Posterior vena cava (tissue), 2 donors: ENCODE results near the gene MORF4L2. TPM values are rescaled to one million over a fixed set of nuclear protein-coding genes. Genes with fewer than 3 reads are reported as not detected.

Experiments
- DNase-seq: peaks from one replicate; pipeline ENCODE4 v3.0.0-alpha.2; 2020; ENCODE audit warnings: low spot score
- intact Hi-C, 2 donors: fragments of 100-400 bp; cut with DNase I; formaldehyde crosslinking; loops; one replicate each; pipeline versions ENCODE4 v1.14.1 to v1.14.2; 2022 to 2023
- long read RNA-seq, 2 donors: library from polyadenylated mRNA; unstranded; transcript quantifications; one replicate each; pipeline ENCODE4 v2.0.0, GENCODE V29; 2020 to 2021
- total RNA-seq, 2 donors: library from RNA; stranded (reverse); fragmentation: NEBNext Ultra II Directional; extraction: Animal tissue kit (Norgen Biotek cat#: 25700); gene quantifications; one replicate each; pipeline ENCODE4 v1.2.1, GENCODE V29; 2021
- donor health status: DM: yes; HTN: yes; CAD: no.
- donor health status: DM: yes; HTN: yes; CAD: no.

The MORF4L2 gene, protein sequence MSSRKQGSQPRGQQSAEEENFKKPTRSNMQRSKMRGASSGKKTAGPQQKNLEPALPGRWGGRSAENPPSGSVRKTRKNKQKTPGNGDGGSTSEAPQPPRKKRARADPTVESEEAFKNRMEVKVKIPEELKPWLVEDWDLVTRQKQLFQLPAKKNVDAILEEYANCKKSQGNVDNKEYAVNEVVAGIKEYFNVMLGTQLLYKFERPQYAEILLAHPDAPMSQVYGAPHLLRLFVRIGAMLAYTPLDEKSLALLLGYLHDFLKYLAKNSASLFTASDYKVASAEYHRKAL
- total RNA-seq: 100 to 1,000 TPM; 404 to 531 TPM
- long read RNA-seq, donor 1, transcript MORF4L2-201 (4 exons, 1,824 nt): minor isoform, 5 of 69 reads
- long read RNA-seq, donor 1, transcript MORF4L2-215 (4 exons, 451 nt): major isoform, 23 of 69 reads
- long read RNA-seq, donor 1, transcript MORF4L2-206 (4 exons, 1,965 nt): minor isoform, 5 of 69 reads
- long read RNA-seq, donor 1, transcript MORF4L2-203 (4 exons, 1,983 nt): minor isoform, 8 of 69 reads
- long read RNA-seq, donor 1, partial matches to known transcripts: 0 of 69 reads
- long read RNA-seq, donor 1, other reads (novel, unspliced or antisense): 23 of 69 reads
- long read RNA-seq, donor 2, transcript MORF4L2-206 (4 exons, 1,965 nt): minor isoform, 21 of 290 reads
- long read RNA-seq, donor 2, transcript MORF4L2-215 (4 exons, 451 nt): major isoform, 97 of 290 reads
- long read RNA-seq, donor 2, transcript MORF4L2-203 (4 exons, 1,983 nt): minor isoform, 31 of 290 reads
- long read RNA-seq, donor 2, transcript MORF4L2-201 (4 exons, 1,824 nt): minor isoform, 34 of 290 reads
- long read RNA-seq, donor 2, partial matches to known transcripts: 4 of 290 reads
- long read RNA-seq, donor 2, other reads (novel, unspliced or antisense): 60 of 290 reads

DNA sequence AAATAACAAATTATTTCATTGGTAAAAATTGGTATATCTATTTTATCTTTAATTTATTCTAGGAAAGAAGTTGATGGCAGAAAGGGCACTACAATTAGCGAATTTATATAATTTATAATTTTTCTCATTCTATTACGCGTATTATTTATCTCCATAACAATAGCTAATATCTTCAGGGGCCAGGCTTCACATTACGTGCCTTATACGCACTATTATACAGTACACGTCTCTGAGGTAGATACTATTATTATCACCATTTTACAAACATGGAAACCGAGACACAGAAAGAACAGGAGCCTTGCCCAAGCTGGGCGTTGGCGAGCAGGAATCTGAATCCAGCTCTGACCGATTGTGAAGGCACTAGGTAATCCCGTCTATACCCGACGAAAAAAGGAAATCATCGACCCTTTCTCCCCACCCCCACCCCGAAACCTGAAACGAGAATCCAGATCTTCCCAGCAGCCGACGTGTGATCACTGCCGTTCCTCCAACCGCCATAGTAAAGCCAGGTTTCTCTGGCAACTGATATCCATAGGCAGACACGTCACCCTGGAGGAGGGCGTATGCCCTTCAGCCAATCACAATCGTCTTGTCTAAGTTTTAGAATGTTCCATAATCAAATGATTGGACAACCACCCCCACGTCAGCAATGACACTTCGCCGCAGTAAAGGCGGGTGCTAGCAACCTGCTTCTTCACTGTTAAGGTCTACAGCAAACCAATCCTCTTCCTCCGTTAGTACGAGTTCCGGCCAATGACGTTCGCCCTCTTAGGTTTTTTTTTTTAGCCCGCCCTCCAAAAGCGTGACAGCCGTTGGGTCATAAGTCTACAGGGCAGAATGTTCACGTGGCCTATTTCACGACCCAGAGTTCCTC lies at the start of gene MORF4L2:
Gene MORF4L2, minus strand, starts transcription at position 501 of the 874 bp plus-strand sequence. CDS start 9,672 bp downstream, outside the sequence.
- intact Hi-C loops: loop anchor here in 1 of 2 donors (5.0 kb wide), 1 partner anchor 149 kb away; no protein-coding TSS in a partner anchor
- DNase-seq: peak; percentile 96

DNA sequence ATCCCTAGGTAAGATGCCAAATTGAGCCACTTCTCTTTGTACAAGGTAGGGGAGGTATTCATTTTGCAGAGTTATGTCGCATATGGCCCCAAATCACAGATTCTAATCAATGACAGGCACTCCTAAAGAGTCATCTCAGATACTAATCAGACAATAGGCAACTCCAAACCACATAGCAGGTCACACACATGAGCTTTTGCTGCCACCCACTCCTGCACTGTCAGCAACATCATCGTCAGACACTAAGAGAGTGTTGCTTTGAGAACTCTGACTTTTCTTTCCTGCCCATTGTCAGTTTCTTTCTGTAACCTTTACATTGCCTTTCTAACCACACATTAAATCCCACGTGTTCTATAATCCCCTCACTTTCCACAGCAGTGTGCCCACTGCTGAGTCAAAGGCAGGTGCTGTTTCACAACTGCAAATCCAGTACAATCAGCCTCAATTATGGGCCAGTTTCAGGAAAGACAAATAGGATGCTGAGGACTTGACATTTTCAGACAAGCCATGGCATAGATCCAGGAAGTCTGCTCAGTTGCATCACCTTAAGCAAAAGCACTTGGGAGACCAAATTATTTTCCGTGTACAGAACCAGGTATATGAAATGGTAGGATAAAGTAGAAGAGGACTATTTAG lies 47.7 kb upstream of the MORF4L2 start:
- intact Hi-C loops: no loop called here
- peak; percentile 3 for DNase-seq

DNA sequence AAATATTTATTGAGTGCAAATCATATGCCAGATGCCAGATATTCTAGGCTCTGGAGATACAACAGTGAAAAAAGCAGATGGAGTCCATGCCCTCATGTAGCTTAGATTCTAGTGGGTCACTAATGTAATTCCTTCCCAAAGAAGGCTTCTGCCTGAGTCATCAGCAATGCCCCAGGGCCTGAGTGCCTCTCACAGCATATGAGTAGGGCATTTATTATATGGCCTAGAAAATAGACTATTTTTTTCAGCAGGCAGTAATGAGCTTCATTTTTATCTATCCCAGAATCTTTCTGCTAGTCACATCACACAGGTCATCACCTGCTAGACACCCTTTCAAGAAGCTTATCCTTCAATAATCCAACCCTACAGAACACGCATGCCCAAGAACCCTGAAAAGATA lies 46.5 kb upstream of the MORF4L2 start:
- peak; percentile 0 for DNase-seq
- intact Hi-C loops: no loop called here

GRCh38 chrX:103730796-103731493 lies 44.4 kb upstream of the MORF4L2 start:
- no peak for DNase-seq

DNA sequence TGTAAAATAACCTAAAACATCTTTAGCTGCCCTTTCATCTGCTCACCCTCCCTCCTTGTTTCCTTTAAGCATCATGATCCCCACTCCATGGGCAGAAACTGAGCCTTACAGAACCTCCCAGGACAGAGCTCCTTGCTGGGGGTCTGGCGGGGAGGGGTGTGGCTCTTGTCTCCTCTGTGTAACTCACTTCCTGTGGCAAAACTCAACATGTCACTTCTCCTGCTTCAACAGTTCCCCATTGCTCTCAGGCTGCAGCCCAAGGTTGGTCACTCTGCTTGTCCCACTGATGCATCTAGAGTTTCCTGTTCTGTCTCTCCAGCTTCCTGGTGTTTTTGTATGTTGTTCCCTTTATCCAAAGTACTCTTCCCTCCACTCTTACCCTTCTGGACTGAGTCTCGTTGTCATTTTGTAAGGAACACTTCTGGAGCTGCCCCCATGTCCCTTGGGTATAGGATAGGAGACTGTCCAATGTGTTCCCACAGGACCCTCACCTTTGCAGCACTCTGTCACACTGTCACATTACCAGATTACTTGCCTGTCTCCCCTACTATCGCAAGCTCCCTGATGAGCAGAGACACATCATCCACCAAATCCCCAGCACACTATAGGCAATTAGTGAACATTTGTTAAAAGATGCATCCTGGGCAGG lies 43.8 kb upstream of the MORF4L2 start:
- intact Hi-C loops: no loop called here

More at GRCh38 chrX:103730796-103731493, 44.4 kb upstream of the MORF4L2 start:
- intact Hi-C loops: no loop called here

DNA sequence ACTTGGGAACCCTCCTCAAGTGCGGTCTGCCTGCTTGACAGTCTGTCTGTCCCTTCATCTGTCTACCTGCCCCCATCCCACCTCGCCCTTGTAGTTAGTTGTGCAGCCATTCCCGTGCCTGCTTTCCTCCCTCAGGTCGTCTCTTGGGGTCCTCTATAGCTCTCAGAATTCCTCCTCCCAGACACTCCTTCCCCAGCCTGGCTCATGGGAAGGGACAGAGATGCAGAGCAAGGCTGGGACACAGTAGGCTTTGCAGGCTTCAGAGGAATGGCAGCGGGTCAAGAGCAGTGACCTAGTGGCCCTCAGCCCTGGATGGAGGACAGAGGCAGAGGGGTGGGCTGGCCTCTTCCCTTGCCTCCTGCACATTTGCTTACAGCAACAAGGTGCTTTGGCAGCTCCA lies 42.5 kb upstream of the MORF4L2 start:
- intact Hi-C loops: no loop called here
- DNase-seq: no peak

More for the DNA sequence above, 43.8 kb upstream of the MORF4L2 start:
- DNase-seq: no peak

- no peak for DNase-seq
- intact Hi-C loops: no loop called here
Observed at GRCh38 chrX:103727115-103727514, 40.6 kb upstream of the MORF4L2 start.

GRCh38 chrX:103726477-103726876 lies 40.0 kb upstream of the MORF4L2 start:
- no peak for DNase-seq
- intact Hi-C loops: no loop called here

DNA sequence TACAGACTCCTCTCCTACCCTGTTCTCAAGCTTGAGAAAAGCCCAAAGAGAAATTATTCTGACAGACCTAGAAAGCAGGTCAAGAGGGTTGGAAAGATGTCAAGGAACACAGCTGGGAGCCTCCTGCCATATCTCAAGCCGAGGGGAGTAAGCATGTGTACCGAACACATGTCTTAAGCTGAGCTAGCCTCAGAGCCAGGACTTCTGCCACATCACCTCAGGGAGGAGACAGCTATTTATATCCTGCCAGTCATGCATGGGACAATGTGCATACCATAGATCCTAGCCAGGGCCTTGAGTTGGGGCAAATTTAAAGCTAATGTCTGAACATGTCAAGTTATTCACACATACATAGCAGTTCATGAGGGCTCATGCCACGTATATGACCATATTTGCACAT lies 36.0 kb upstream of the MORF4L2 start:
- DNase-seq: no peak

DNA sequence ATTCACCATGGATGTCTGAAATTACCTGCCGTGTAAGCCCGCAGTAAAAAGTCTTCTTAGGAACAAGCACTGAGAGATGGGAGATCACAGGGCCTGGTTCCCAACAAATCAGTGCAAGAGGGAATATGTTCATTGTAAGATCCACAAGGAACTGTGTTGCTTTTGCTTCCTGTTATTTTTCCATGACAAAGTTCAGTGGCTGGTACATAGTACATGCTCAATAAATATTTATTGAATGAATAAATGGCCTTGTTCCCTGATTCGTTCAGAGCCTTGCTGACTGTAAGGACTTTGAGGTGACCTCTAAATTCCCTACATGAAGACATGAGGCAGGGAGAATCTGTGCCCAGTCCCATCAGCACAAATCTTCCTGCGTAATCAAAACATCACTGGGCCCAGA lies 31.6 kb upstream of the MORF4L2 start:
- intact Hi-C loops: loop anchor here in 1 of 2 donors (10.0 kb wide), 1 partner anchor 97 kb away; no protein-coding TSS in a partner anchor

More for the DNA sequence above, 36.0 kb upstream of the MORF4L2 start:
- intact Hi-C loops: no loop called here

GRCh38 chrX:103716962-103717361 lies 30.5 kb upstream of the MORF4L2 start:
- intact Hi-C loops: loop anchor here in 1 of 2 donors (10.0 kb wide), 1 partner anchor 98 kb away; no protein-coding TSS in a partner anchor

More for the DNA sequence above, 31.6 kb upstream of the MORF4L2 start:
- no peak for DNase-seq

GRCh38 chrX:103710609-103711008 lies 24.1 kb upstream of the MORF4L2 start, which contains the start of gene TMEM31:
Gene TMEM31 (plus strand): TSS chrX:103710909. CDS start chrX:103712259, 1,350 bp downstream.
- DNase-seq: no peak
- intact Hi-C loops: loop anchor here in 1 of 2 donors (10.0 kb wide), 1 partner anchor 104 kb away; no protein-coding TSS in a partner anchor

More at GRCh38 chrX:103716962-103717361, 30.5 kb upstream of the MORF4L2 start:
- DNase-seq: no peak

- intact Hi-C loops: no loop called here
- no peak for DNase-seq
Observed at GRCh38 chrX:103704863-103705262, 18.4 kb upstream of the MORF4L2 start.

DNA sequence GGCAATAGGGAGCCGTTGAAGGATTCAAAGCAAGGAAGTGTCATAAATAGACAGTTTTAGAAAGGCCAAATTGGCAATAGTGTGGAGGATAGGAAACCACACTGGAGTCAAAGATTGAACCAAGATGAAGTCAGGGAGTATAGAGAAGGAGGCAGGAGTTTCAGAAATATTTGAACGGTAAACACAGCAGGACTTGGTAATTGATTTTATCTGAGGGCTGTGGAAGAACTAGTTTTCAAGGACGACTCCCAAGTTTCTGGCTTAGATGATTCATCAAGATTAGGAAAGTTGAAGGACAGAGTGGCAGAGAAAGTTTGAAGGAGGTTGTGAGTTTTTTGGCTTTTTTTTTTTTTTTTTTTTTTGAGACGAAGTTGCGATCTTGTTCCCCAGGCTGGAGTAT lies 12.7 kb upstream of the MORF4L2 start:
- no peak for DNase-seq
- intact Hi-C loops: loop anchor here in 1 of 2 donors (10.0 kb wide), 1 partner anchor 116 kb away; no protein-coding TSS in a partner anchor

- no peak for DNase-seq
- intact Hi-C loops: loop anchor here in 1 of 2 donors (10.0 kb wide), 1 partner anchor 117 kb away; no protein-coding TSS in a partner anchor
Observed at GRCh38 chrX:103697687-103698086, 11.2 kb upstream of the MORF4L2 start.

GRCh38 chrX:103691059-103691458 lies 4.6 kb upstream of the MORF4L2 start:
- intact Hi-C loops: loop anchor here in 1 of 2 donors (10.0 kb wide), 1 partner anchor 124 kb away; no protein-coding TSS in a partner anchor
- DNase-seq: no peak

- DNase-seq: no peak
- intact Hi-C loops: loop anchor here in 1 of 2 donors (5.0 kb wide), 1 partner anchor 152 kb away; no protein-coding TSS in a partner anchor
Observed at GRCh38 chrX:103688946-103689345, 2.4 kb upstream of the MORF4L2 start.
